ENCODE measurements around the gene GPHN.

DNA sequence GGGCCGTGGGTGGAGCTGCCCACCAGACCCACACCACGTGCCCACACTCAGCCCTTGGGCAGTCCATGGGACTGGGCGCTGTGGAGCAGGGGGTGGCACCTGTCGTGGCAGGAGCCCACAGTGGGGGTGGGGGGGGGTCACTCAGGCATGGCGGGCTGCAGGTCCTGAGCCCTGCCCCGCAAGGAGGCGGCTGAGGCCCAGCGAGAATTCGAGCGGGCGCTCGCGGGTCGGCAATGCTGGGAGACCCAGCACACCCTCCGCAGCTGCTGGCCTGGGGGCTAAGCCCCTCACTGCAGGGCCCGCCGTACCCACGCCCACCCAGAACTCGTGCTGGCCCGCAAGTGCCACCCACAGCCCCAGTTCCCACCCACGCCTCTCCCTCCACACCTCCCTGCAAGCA lies 548.7 kb downstream of the GPHN start:
- TF ChIP-seq EP300 (IDR thresholded peaks at IDR 0.05): no peak
- TF ChIP-seq POLR2AphosphoS5 (IDR thresholded peaks at IDR 0.05): no peak
- no peak for TF ChIP-seq CTCF (IDR thresholded peaks at IDR 0.05)
- no peak for TF ChIP-seq POLR2A (IDR thresholded peaks at IDR 0.05)
